ENCODE results near the gene RUNX2.

The RUNX2 gene

GRCh38 chr6:45494416-45495135 is 166.4 kb downstream of the RUNX2 start:
- H3K36me3 ChIP-seq (ENCODE audit: control insufficient read depth, insufficient read depth, low read length), result no peaks in the 10 kb centered on the region
- TF ChIP-seq CTCF (IDR thresholded peaks at IDR 0.05; ENCODE audit: insufficient read depth, low read length, poor library complexity, severe bottlenecking), result no peak
- no peaks in the 10 kb centered on the region for H3K27me3 ChIP-seq (replicated peaks; ENCODE audit: control insufficient read depth, insufficient read depth, low read length)
- H3K4me3 ChIP-seq (replicated peaks; ENCODE audit: low read depth, low read length), result no peak overlapping the region
- DNase-seq (ENCODE audit: extremely low read depth, insufficient read length), result no peak

GRCh38 chr6:45495429-45496084 is 167.4 kb downstream of the RUNX2 start:
- Histone ChIP-seq H3K4me3 (replicated peaks; ENCODE audit: low read depth, low read length) (no peak overlapping the region), H3K27me3 (replicated peaks; ENCODE audit: control insufficient read depth, insufficient read depth, low read length) (no peaks in the 10 kb centered on the region), H3K36me3 (ENCODE audit: control insufficient read depth, insufficient read depth, low read length) (no peaks in the 10 kb centered on the region)
- TF ChIP-seq CTCF (IDR thresholded peaks at IDR 0.05; ENCODE audit: insufficient read depth, low read length, poor library complexity, severe bottlenecking), result no peak
- DNase-seq (ENCODE audit: extremely low read depth, insufficient read length), result no peak

- no peaks in the 10 kb centered on the region for H3K27me3 ChIP-seq (replicated peaks; ENCODE audit: control insufficient read depth, insufficient read depth, low read length)
- no peaks in the 10 kb centered on the region for H3K36me3 ChIP-seq (ENCODE audit: control insufficient read depth, insufficient read depth, low read length)
- TF ChIP-seq CTCF (IDR thresholded peaks at IDR 0.05; ENCODE audit: insufficient read depth, low read length, poor library complexity, severe bottlenecking), result no peak
- H3K4me3 ChIP-seq (replicated peaks; ENCODE audit: low read depth, low read length), result no peak overlapping the region
- no peak for DNase-seq (ENCODE audit: extremely low read depth, insufficient read length)
Observed at GRCh38 chr6:45496085-45496433, 167.9 kb downstream of the RUNX2 start.

GRCh38 chr6:45498591-45498990 is 170.5 kb downstream of the RUNX2 start:
- DNase-seq (ENCODE audit: extremely low read depth, insufficient read length), result no peak
- Histone ChIP-seq H3K4me3 (replicated peaks; ENCODE audit: low read depth, low read length) (no peak overlapping the region), H3K36me3 (ENCODE audit: control insufficient read depth, insufficient read depth, low read length) (no peaks in the 10 kb centered on the region), H3K27me3 (replicated peaks; ENCODE audit: control insufficient read depth, insufficient read depth, low read length) (no peaks in the 10 kb centered on the region)
- TF ChIP-seq CTCF (IDR thresholded peaks at IDR 0.05; ENCODE audit: insufficient read depth, low read length, poor library complexity, severe bottlenecking), result no peak

GRCh38 chr6:45500924-45501816 is 173.0 kb downstream of the RUNX2 start:
- H3K4me3 ChIP-seq (replicated peaks; ENCODE audit: low read depth, low read length), result no peak overlapping the region
- no peaks in the 10 kb centered on the region for H3K27me3 ChIP-seq (replicated peaks; ENCODE audit: control insufficient read depth, insufficient read depth, low read length)
- H3K36me3 ChIP-seq (ENCODE audit: control insufficient read depth, insufficient read depth, low read length), result no peaks in the 10 kb centered on the region
- no peak for DNase-seq (ENCODE audit: extremely low read depth, insufficient read length)
- TF ChIP-seq CTCF (IDR thresholded peaks at IDR 0.05; ENCODE audit: insufficient read depth, low read length, poor library complexity, severe bottlenecking), result peak; percentile 66
